A549 (cell line): ENCODE data around the gene LASP1NB.

Experiments used
- ATAC-seq, 2 experiments: fragments of 200-7000 bp in 1 of 2; fragments of >200 bp in 1 of 2; cut with Nextera tagmentation in 1 of 2; cut with Tn5 transposase in 1 of 2; 3 replicates each; pipeline versions ENCODE4 v1.8.0 to v1.9.1; 2018 to 2020; ENCODE audit warnings: mild to moderate bottlenecking in 1 of 2, moderate library complexity in 1 of 2
- CTCF ChIA-PET: fragments of 300-600 bp; sonication (Branson Sonifier 250); formaldehyde crosslinking; extraction: SDS; loops from one replicate; lab custom pipeline; 2021; ENCODE audit warnings: antibody characterized with exemption, inconsistent platforms; lab: Yijun Ruan, JAX
- POLR2A ChIA-PET: fragments of 350-600 bp; formaldehyde crosslinking; extraction: SDS; loops from one replicate; lab custom pipeline; 2021; ENCODE audit warnings: antibody characterized with exemption, inconsistent platforms; lab: Yijun Ruan, JAX
- DNase-seq, 2 experiments: peaks; one replicate each; pipeline versions ENCODE4 v3.0.0 to v3.0.0-alpha.2; 2011 to 2016; ENCODE audit warnings: low read depth in 1 of 2, low spot score in 1 of 2
- FAIRE-seq: peaks from 2 replicates; lab custom pipeline; 2011; peaks lifted over from hg19 to GRCh38; lab: Jason Lieb, UNC
- H3K27ac ChIP-seq, 2 experiments: fragments of >200 bp; sonication (Bioruptor Twin); formaldehyde crosslinking; 3 replicates each; pipeline ENCODE4 v1.5.1; 2016 to 2017
- H3K4me1 ChIP-seq: fragments of >200 bp; sonication (Bioruptor Twin); formaldehyde crosslinking; 3 replicates; pipeline ENCODE4 v1.6.1; 2016
- H3K4me2 ChIP-seq: fragments of >200 bp; sonication (Bioruptor Twin); formaldehyde crosslinking; 3 replicates; pipeline ENCODE4 v1.6.1; 2016
- H3K4me3 ChIP-seq: fragments of >200 bp; sonication (Bioruptor Twin); formaldehyde crosslinking; 3 replicates; pipeline ENCODE4 v1.5.1; 2016
- H3K9me3 ChIP-seq: fragments of >200 bp; sonication (Bioruptor Twin); formaldehyde crosslinking; 3 replicates; pipeline ENCODE4 v1.6.1; 2016
- CBX2 ChIP-seq: fragments of 200-600 bp; sonication (generic); IDR thresholded peaks from 2 replicates; pipeline ENCODE4 v1.6.1; 2016; ENCODE audit warnings: low read depth, mild to moderate bottlenecking, borderline replicate concordance
- CBX8 ChIP-seq: fragments of 200-600 bp; sonication (generic); IDR thresholded peaks from 2 replicates; pipeline ENCODE4 v1.6.1; 2016
- CEBPB ChIP-seq, 2 experiments: fragments of >200 bp in 1 of 2; sonication (Bioruptor Twin) in 1 of 2; formaldehyde crosslinking in 1 of 2; IDR thresholded peaks; 2 replicates each; pipeline ENCODE4 v1.6.1; 2012 to 2016
- CTCF ChIP-seq: fragments of >200 bp; sonication (Bioruptor Twin); formaldehyde crosslinking; IDR thresholded peaks from 3 replicates; pipeline ENCODE4 v1.5.1; 2016
- EHMT2 ChIP-seq: fragments of 200-600 bp; sonication (generic); IDR thresholded peaks from 2 replicates; pipeline ENCODE4 v1.6.1; 2016; ENCODE audit warnings: antibody characterized with exemption, low read depth, mild to moderate bottlenecking, moderate library complexity
- EP300 ChIP-seq, 2 experiments: fragments of >200 bp; sonication (Bioruptor Twin); formaldehyde crosslinking; IDR thresholded peaks; 2 replicates in 1 of 2; 3 replicates in 1 of 2; pipeline ENCODE4 v1.6.1; 2016 to 2017
- FOSB ChIP-seq: fragments of 250-450 bp; sonication (Bioruptor Pico); IDR thresholded peaks from 2 replicates; pipeline ENCODE4 v1.5.0; 2020; ENCODE audit warnings: mild to moderate bottlenecking, moderate library complexity
- FOSL2 ChIP-seq, 2 experiments: fragments of 450-650 bp in 1 of 2; fragments of >200 bp in 1 of 2; sonication (Bioruptor Twin) in 1 of 2; formaldehyde crosslinking; IDR thresholded peaks; 2 replicates each; pipeline versions ENCODE4 v1.5.0 to v1.6.1; 2016 to 2020; ENCODE audit warnings: mild to moderate bottlenecking in 1 of 2, moderate library complexity in 1 of 2
- FOXS1 ChIP-seq: fragments of 250-450 bp; sonication (Bioruptor Pico); IDR thresholded peaks from 2 replicates; pipeline ENCODE4 v1.5.0; 2020; ENCODE audit warnings: mild to moderate bottlenecking, moderate library complexity
- GATA3 ChIP-seq: IDR thresholded peaks from 2 replicates; pipeline ENCODE4 v1.6.1; 2012; ENCODE audit warnings: borderline replicate concordance
- HDAC2 ChIP-seq: fragments of 200-600 bp; sonication (generic); IDR thresholded peaks from 2 replicates; pipeline ENCODE4 v1.6.1; 2016
- HEYL ChIP-seq: fragments of 250-450 bp; sonication (Bioruptor Pico); IDR thresholded peaks from 2 replicates; pipeline ENCODE4 v1.8.0; 2021; ENCODE audit warnings: mild to moderate bottlenecking, moderate library complexity
- HOXA7 ChIP-seq: fragments of 250-450 bp; sonication (Bioruptor Pico); IDR thresholded peaks from 2 replicates; pipeline ENCODE4 v1.5.0; 2020; ENCODE audit warnings: mild to moderate bottlenecking, moderate library complexity
- HOXB13 ChIP-seq: fragments of 250-450 bp; sonication (Bioruptor Pico); IDR thresholded peaks from 2 replicates; pipeline ENCODE4 v1.5.0; 2020; ENCODE audit warnings: low read depth, mild to moderate bottlenecking, moderate library complexity
- HOXB5 ChIP-seq: fragments of 250-450 bp; sonication (Bioruptor Pico); IDR thresholded peaks from 2 replicates; pipeline ENCODE4 v1.5.0; 2020; ENCODE audit warnings: mild to moderate bottlenecking, moderate library complexity
- JUN ChIP-seq, 2 experiments: fragments of >200 bp; sonication (Bioruptor Twin); formaldehyde crosslinking; IDR thresholded peaks; 2 replicates in 1 of 2; 3 replicates in 1 of 2; pipeline ENCODE4 v1.6.1; 2016 to 2017
- KDM1A ChIP-seq: fragments of 200-600 bp; sonication (generic); IDR thresholded peaks from 2 replicates; pipeline ENCODE4 v1.6.1; 2016; ENCODE audit warnings: low read depth, mild to moderate bottlenecking
- MAX ChIP-seq: IDR thresholded peaks from 2 replicates; pipeline ENCODE4 v1.6.1; 2012
- MYC ChIP-seq: IDR thresholded peaks from 2 replicates; pipeline ENCODE4 v1.6.1; 2012; ENCODE audit warnings: mild to moderate bottlenecking, inconsistent platforms, low read length, improper control_type of control experiment, borderline replicate concordance
- NPAS2 ChIP-seq: fragments of 250-450 bp; sonication (Bioruptor Pico); IDR thresholded peaks from 2 replicates; pipeline ENCODE4 v1.8.0; 2022; ENCODE audit warnings: mild to moderate bottlenecking, moderate library complexity, borderline replicate concordance
- NR3C1 ChIP-seq: fragments of >200 bp; sonication (Bioruptor Twin); formaldehyde crosslinking; IDR thresholded peaks from 3 replicates; pipeline ENCODE4 v1.6.1; 2017
- PBX3 ChIP-seq: IDR thresholded peaks from 2 replicates; pipeline ENCODE4 v1.6.1; 2012
- PHF8 ChIP-seq: fragments of 200-600 bp; sonication (generic); IDR thresholded peaks from 2 replicates; pipeline ENCODE4 v1.6.1; 2016; ENCODE audit warnings: low read depth, mild to moderate bottlenecking, antibody characterized with exemption, moderate library complexity, borderline replicate concordance
- POLR2AphosphoS2 ChIP-seq: conservative IDR thresholded peaks from 2 replicates; pipeline ENCODE4 v1.6.1; 2012; ENCODE audit warnings: low read length, improper control_type of control experiment, inconsistent platforms
- RAD21 ChIP-seq, 2 experiments: fragments of >200 bp in 1 of 2; sonication (Bioruptor Twin) in 1 of 2; formaldehyde crosslinking in 1 of 2; IDR thresholded peaks in 1 of 2; conservative IDR thresholded peaks in 1 of 2; 2 replicates in 1 of 2; 3 replicates in 1 of 2; pipeline ENCODE4 v1.6.1; 2012 to 2018; ENCODE audit warnings: inconsistent platforms in 1 of 2
- RCOR1 ChIP-seq: fragments of 150-350 bp; IDR thresholded peaks from 2 replicates; pipeline ENCODE4 v1.6.1; 2014; ENCODE audit warnings: antibody characterized with exemption, low read length, low read depth
- RFX5 ChIP-seq: fragments of 450-650 bp; IDR thresholded peaks from 2 replicates; pipeline ENCODE4 v1.7.1; 2014; ENCODE audit warnings: antibody characterized with exemption, mild to moderate bottlenecking, moderate library complexity
- RNF2 ChIP-seq: fragments of 200-600 bp; sonication (generic); IDR thresholded peaks from 2 replicates; pipeline ENCODE4 v1.6.1; 2016; ENCODE audit warnings: low read depth, mild to moderate bottlenecking, antibody characterized with exemption, moderate library complexity, borderline replicate concordance
- TFCP2L1 ChIP-seq: fragments of 250-450 bp; sonication (Bioruptor Pico); IDR thresholded peaks from 2 replicates; pipeline ENCODE4 v1.5.0; 2021; ENCODE audit warnings: mild to moderate bottlenecking
- ZC3H11A ChIP-seq: fragments of 450-650 bp; IDR thresholded peaks from 2 replicates; pipeline ENCODE4 v1.6.1; 2014; ENCODE audit warnings: antibody characterized with exemption, mild to moderate bottlenecking
- ZFP36 ChIP-seq: fragments of 450-650 bp; IDR thresholded peaks from 2 replicates; pipeline ENCODE4 v1.6.1; 2014; ENCODE audit warnings: borderline replicate concordance; ENCODE audit not compliant: partially characterized antibody
- ZSCAN20 ChIP-seq: fragments of 250-450 bp; sonication (Bioruptor Pico); IDR thresholded peaks from 2 replicates; pipeline ENCODE4 v1.8.0; 2022; ENCODE audit warnings: mild to moderate bottlenecking, moderate library complexity
- WGBS: methylation state at CpG from one replicate; pipeline ENCODE4 v1.1.6; 2017; ENCODE audit errors: missing lambda C conversion rate; 5-methylcytosine and 5-hydroxymethylcytosine counted together
- TF ChIP-seq, protein P1 (sequence below): fragments of >200 bp; sonication (Bioruptor Twin); formaldehyde crosslinking; IDR thresholded peaks from 2 replicates; pipeline ENCODE4 v1.6.1; 2016
- TF ChIP-seq, protein P2 (sequence below): fragments of 250-450 bp; sonication (Bioruptor Pico); IDR thresholded peaks from 2 replicates; pipeline ENCODE4 v1.5.0; 2020; ENCODE audit warnings: low read depth, mild to moderate bottlenecking, moderate library complexity

LASP1NB gene

GRCh38 chr17:38899421-38899820, 26.0 kb upstream of the LASP1NB start (continued):
- TF ChIP-seq PBX3 (no peak), CBX2 (no peak), ZC3H11A (no peak), ZFP36 (no peak), MYC (no peak), RFX5 (no peak), HOXB13 (CRISPR knock-in tag) (no peak), RNF2 (no peak)

GRCh38 chr17:38900978-38901656, 24.3 kb upstream of the LASP1NB start:
- no peaks in the 10 kb centered on the region for H3K9me3 ChIP-seq
- no peak overlapping the region for H3K4me3 ChIP-seq
- peak; percentile 76 to 79 for ATAC-seq
- WGBS, result 26% methylated on average over 10 of the region's 10 CpGs
- DNase-seq, result peak; percentile 78 to 93
- POLR2A ChIA-PET, result interaction anchor here (0.5 to 2.6 kb wide), 5 partner anchors 20 to 221 kb away, joined by 3 to 22 read pairs (median 5); partner anchors contain the start of genes LASP1 and RPL23
- peaks cover 63% of the 10 kb centered on the region for H3K4me1 ChIP-seq
- peak; percentile 95 for FAIRE-seq
- peak overlapping the region; percentile 60 for H3K4me2 ChIP-seq
- H3K27ac ChIP-seq, result peak overlapping the region; percentile 35 to 85; a peak in 5 of 6 replicates
- CTCF ChIA-PET, result interaction anchor here (0.6 to 3.8 kb wide), 15 partner anchors 9 to 274 kb away, joined by 3 to 19 read pairs (median 4); partner anchors contain the start of genes FBXO47, LASP1 and LASP1NB
- no peak for TF ChIP-seq PBX3
- no peak for TF ChIP-seq NR3C1
- TF ChIP-seq, protein P1, sequence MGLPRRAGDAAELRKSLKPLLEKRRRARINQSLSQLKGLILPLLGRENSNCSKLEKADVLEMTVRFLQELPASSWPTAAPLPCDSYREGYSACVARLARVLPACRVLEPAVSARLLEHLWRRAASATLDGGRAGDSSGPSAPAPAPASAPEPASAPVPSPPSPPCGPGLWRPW, result no peak
- TF ChIP-seq MAX, result no peak; the same call in 1 of the 2 replicates
- TF ChIP-seq HOXA7, result no peak
- no peak for TF ChIP-seq ZSCAN20 (CRISPR knock-in tag)
- TF ChIP-seq HOXB5, result no peak
- no peak for TF ChIP-seq PHF8
- TF ChIP-seq CBX2, result no peak
- TF ChIP-seq RCOR1, result no peak
- TF ChIP-seq RFX5, result no peak
- TF ChIP-seq CBX8, result no peak
- no peak for TF ChIP-seq HDAC2
- peak in 1 of 2 experiments; percentile 64; a peak in 2 of 5 replicates for TF ChIP-seq EP300 (IDR thresholded peaks at IDR 0.05)
- TF ChIP-seq CTCF, result no peak
- TF ChIP-seq, protein P2, sequence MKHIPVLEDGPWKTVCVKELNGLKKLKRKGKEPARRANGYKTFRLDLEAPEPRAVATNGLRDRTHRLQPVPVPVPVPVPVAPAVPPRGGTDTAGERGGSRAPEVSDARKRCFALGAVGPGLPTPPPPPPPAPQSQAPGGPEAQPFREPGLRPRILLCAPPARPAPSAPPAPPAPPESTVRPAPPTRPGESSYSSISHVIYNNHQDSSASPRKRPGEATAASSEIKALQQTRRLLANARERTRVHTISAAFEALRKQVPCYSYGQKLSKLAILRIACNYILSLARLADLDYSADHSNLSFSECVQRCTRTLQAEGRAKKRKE (CRISPR knock-in tag), result no peak
- no peak for TF ChIP-seq FOSB (CRISPR knock-in tag)
- no peak for TF ChIP-seq TFCP2L1 (CRISPR knock-in tag)
- TF ChIP-seq RAD21 (conservative IDR thresholded peaks at IDR 0.05 in 1 of 2, IDR thresholded peaks at IDR 0.05 in 1 of 2), result no peak
- no peak for TF ChIP-seq EHMT2
- TF ChIP-seq ZFP36, result no peak
- no peak for TF ChIP-seq NPAS2
- TF ChIP-seq JUN (IDR thresholded peaks at IDR 0.05), result peak in 1 of 2 experiments; percentile 74; a peak in 2 of 5 replicates
- TF ChIP-seq FOSL2 (IDR thresholded peaks at IDR 0.05), result no peak
- peak; percentile 65 for TF ChIP-seq FOSL2 (CRISPR knock-in tag; IDR thresholded peaks at IDR 0.05)
- TF ChIP-seq GATA3, result peak; percentile 64; the same call in 1 of the 2 replicates
- TF ChIP-seq ZC3H11A, result no peak
- TF ChIP-seq KDM1A, result no peak
- TF ChIP-seq POLR2AphosphoS2, result 0 out of 2 replicates have a peak, but pooled peaks have one; percentile 73
- TF ChIP-seq FOXS1, result no peak
- TF ChIP-seq CEBPB (IDR thresholded peaks at IDR 0.05), result peak; percentile 68 to 87; a peak in 3 of 4 replicates
- TF ChIP-seq HEYL (CRISPR knock-in tag), result no peak
